ENCODE data around the gene RB1.
"Not testable (repeated sequence)": the region's sequence is repeated elsewhere in the genome, so short reads cannot be mapped to it uniquely, and the experiment has no call there.

Gene RB1

GRCh38 chr13:48403151-48403631, 99.6 kb downstream of the RB1 start:
- H3K4me1 Mint-ChIP-seq: peaks cover 64% of the 10 kb centered on the region
- H3K4me3 Mint-ChIP-seq: peak overlapping the region; percentile 28
- H3K9me3 Mint-ChIP-seq: no peaks in the 10 kb centered on the region
- DNase-seq (ENCODE audit: low spot score in 2 of 2): peak in 1 of 2 donors; percentile 61
- H3K27ac Mint-ChIP-seq: peak overlapping the region; percentile 2
- H3K36me3 Mint-ChIP-seq: peaks cover 8% of the 10 kb centered on the region
- peak; percentile 98 for ATAC-seq

- DNase-seq (ENCODE audit: low spot score in 2 of 2) (no peak), ATAC-seq (no peak)
- Mint-ChIP-seq H3K27ac (peak overlapping the region; percentile 2), H3K4me1 (peaks cover 64% of the 10 kb centered on the region), H3K9me3 (no peaks in the 10 kb centered on the region), H3K4me3 (peak overlapping the region; percentile 28), H3K36me3 (peaks cover 15% of the 10 kb centered on the region)
Measured at GRCh38 chr13:48403913-48404312, 100.4 kb downstream of the RB1 start.

- no peak overlapping the region for H3K4me3 Mint-ChIP-seq
- DNase-seq (ENCODE audit: low spot score in 2 of 2) (no peak), ATAC-seq (no peak)
- H3K4me1 Mint-ChIP-seq: peaks cover 61% of the 10 kb centered on the region
- H3K9me3 Mint-ChIP-seq: no peaks in the 10 kb centered on the region
- H3K36me3 Mint-ChIP-seq: peaks cover 25% of the 10 kb centered on the region
- no peak overlapping the region for H3K27ac Mint-ChIP-seq
Measured at GRCh38 chr13:48404952-48405351, 101.4 kb downstream of the RB1 start.

GRCh38 chr13:48405875-48406274, 102.3 kb downstream of the RB1 start:
- Mint-ChIP-seq H3K4me3 (peak overlapping the region; percentile 17), H3K36me3 (peaks cover 32% of the 10 kb centered on the region), H3K27ac (peak overlapping the region; percentile 14), H3K9me3 (no peaks in the 10 kb centered on the region), H3K4me1 (peaks cover 51% of the 10 kb centered on the region)
- ATAC-seq (no peak), DNase-seq (ENCODE audit: low spot score in 2 of 2) (no peak)

- ATAC-seq (peak; percentile 63), DNase-seq (ENCODE audit: low spot score in 2 of 2) (no peak)
- Mint-ChIP-seq H3K9me3 (no peaks in the 10 kb centered on the region), H3K36me3 (peaks cover 43% of the 10 kb centered on the region), H3K4me1 (peaks cover 32% of the 10 kb centered on the region), H3K27ac (peak overlapping the region; percentile 94), H3K4me3 (peak overlapping the region; percentile 83)
Measured at GRCh38 chr13:48410199-48410598, 106.6 kb downstream of the RB1 start.

GRCh38 chr13:48411147-48411794, 107.7 kb downstream of the RB1 start:
- Mint-ChIP-seq H3K4me3 (peak overlapping the region; percentile 83), H3K27ac (peak overlapping the region; percentile 94), H3K4me1 (peaks cover 22% of the 10 kb centered on the region), H3K9me3 (no peaks in the 10 kb centered on the region), H3K36me3 (peaks cover 43% of the 10 kb centered on the region)
- DNase-seq (ENCODE audit: low spot score in 2 of 2) (no peak), ATAC-seq (no peak)

GRCh38 chr13:48411841-48412531, 108.4 kb downstream of the RB1 start:
- Mint-ChIP-seq H3K27ac (peak overlapping the region; percentile 94), H3K4me1 (peaks cover 16% of the 10 kb centered on the region), H3K36me3 (peaks cover 45% of the 10 kb centered on the region), H3K4me3 (peak overlapping the region; percentile 83), H3K9me3 (no peaks in the 10 kb centered on the region)
- ATAC-seq (peak; percentile 77), DNase-seq (ENCODE audit: low spot score in 2 of 2) (no peak)

GRCh38 chr13:48412881-48413351, 109.4 kb downstream of the RB1 start, which contains the start of gene LPAR6:
Gene LPAR6, minus strand, starts transcription at chr13:48413113. Its CDS starts 690 bp downstream, at chr13:48412423.
- peaks cover 3% of the 10 kb centered on the region for H3K9me3 Mint-ChIP-seq
- ATAC-seq (peak; percentile 49), DNase-seq (ENCODE audit: low spot score in 2 of 2) (no peak)
- peaks cover 54% of the 10 kb centered on the region for H3K36me3 Mint-ChIP-seq
- peak within 1 kb of the TSS; percentile 83 for H3K4me3 Mint-ChIP-seq
- H3K27ac Mint-ChIP-seq: peak within 1 kb of the TSS; percentile 94
- peaks cover 11% of the 10 kb centered on the region for H3K4me1 Mint-ChIP-seq

- peak overlapping the region; percentile 83 for H3K4me3 Mint-ChIP-seq
- peaks cover 12% of the 10 kb centered on the region for H3K9me3 Mint-ChIP-seq
- ATAC-seq (no peak), DNase-seq (ENCODE audit: low spot score in 2 of 2) (no peak)
- peaks cover 43% of the 10 kb centered on the region for H3K36me3 Mint-ChIP-seq
- H3K4me1 Mint-ChIP-seq: peaks cover 13% of the 10 kb centered on the region
- H3K27ac Mint-ChIP-seq: peak overlapping the region; percentile 47
Measured at GRCh38 chr13:48414501-48414900, 111.0 kb downstream of the RB1 start.

- peaks cover 35% of the 10 kb centered on the region for H3K36me3 Mint-ChIP-seq
- ATAC-seq (no peak), DNase-seq (ENCODE audit: low spot score in 2 of 2) (no peak)
- H3K9me3 Mint-ChIP-seq: peaks cover 12% of the 10 kb centered on the region
- peak overlapping the region; percentile 83 for H3K4me3 Mint-ChIP-seq
- H3K27ac Mint-ChIP-seq: peak overlapping the region; percentile 47
- H3K4me1 Mint-ChIP-seq: peaks cover 13% of the 10 kb centered on the region
Measured at GRCh38 chr13:48415516-48415915, 112.0 kb downstream of the RB1 start.

- ATAC-seq, H3K27ac Mint-ChIP-seq: not testable (repeated sequence)
- peaks cover 13% of the 10 kb centered on the region for H3K4me1 Mint-ChIP-seq
Measured at GRCh38 chr13:48422003-48422402, 118.5 kb downstream of the RB1 start.

GRCh38 chr13:48424212-48424611, 120.7 kb downstream of the RB1 start:
- H3K27ac Mint-ChIP-seq: no peak overlapping the region
- H3K36me3 Mint-ChIP-seq: peaks cover 13% of the 10 kb centered on the region
- no peak overlapping the region for H3K4me3 Mint-ChIP-seq
- H3K9me3 Mint-ChIP-seq: peaks cover 6% of the 10 kb centered on the region
- DNase-seq (ENCODE audit: low spot score in 2 of 2): no peak
- ATAC-seq: no peak
- H3K4me1 Mint-ChIP-seq: peaks cover 8% of the 10 kb centered on the region

More at GRCh38 chr13:48422003-48422402, 118.5 kb downstream of the RB1 start:
- peaks cover 18% of the 10 kb centered on the region for H3K36me3 Mint-ChIP-seq
- H3K4me3 Mint-ChIP-seq; DNase-seq (ENCODE audit: low spot score in 2 of 2): not testable (repeated sequence)
- H3K9me3 Mint-ChIP-seq: peaks cover 15% of the 10 kb centered on the region

GRCh38 chr13:48426052-48426451, 122.5 kb downstream of the RB1 start:
- DNase-seq (ENCODE audit: low spot score in 2 of 2) (no peak), ATAC-seq (no peak)
- peaks cover 10% of the 10 kb centered on the region for H3K36me3 Mint-ChIP-seq
- peaks cover 3% of the 10 kb centered on the region for H3K9me3 Mint-ChIP-seq
- no peak overlapping the region for H3K4me3 Mint-ChIP-seq
- H3K4me1 Mint-ChIP-seq: peaks cover 12% of the 10 kb centered on the region
- no peak overlapping the region for H3K27ac Mint-ChIP-seq

- H3K4me3 Mint-ChIP-seq; DNase-seq (ENCODE audit: low spot score in 2 of 2); H3K27ac Mint-ChIP-seq; H3K36me3 Mint-ChIP-seq; H3K9me3 Mint-ChIP-seq: not testable (repeated sequence)
- peaks cover 12% of the 10 kb centered on the region for H3K4me1 Mint-ChIP-seq
- peak; percentile 66 for ATAC-seq
Measured at GRCh38 chr13:48426755-48427298, 123.3 kb downstream of the RB1 start.

- peaks cover 10% of the 10 kb centered on the region for H3K36me3 Mint-ChIP-seq
- ATAC-seq: no peak
- peaks cover 3% of the 10 kb centered on the region for H3K9me3 Mint-ChIP-seq
- peaks cover 12% of the 10 kb centered on the region for H3K4me1 Mint-ChIP-seq
- H3K27ac Mint-ChIP-seq: peak overlapping the region; percentile 13
- H3K4me3 Mint-ChIP-seq: no peak overlapping the region
- DNase-seq (ENCODE audit: low spot score in 2 of 2): no peak
Measured at GRCh38 chr13:48429036-48429435, 125.5 kb downstream of the RB1 start.
